Parathyroid adenoma (tissue), 2 donors: ENCODE data around the gene PLD4.

ENCODE experiments used
- H2AFZ ChIP-seq: fragments of 300-600 bp; sonication (generic); one replicate; pipeline ENCODE4 v1.7.0; 2017; ENCODE audit warnings: antibody characterized with exemption, mild to moderate bottlenecking
- H3K27ac ChIP-seq: fragments of 300-600 bp; sonication (generic); one replicate; pipeline ENCODE4 v1.7.0; 2017
- H3K27me3 ChIP-seq: fragments of 300-600 bp; sonication (generic); one replicate; pipeline ENCODE4 v1.7.0; 2017; ENCODE audit warnings: low read length; ENCODE audit not compliant: control insufficient read depth, insufficient read depth
- H3K36me3 ChIP-seq: fragments of 300-600 bp; sonication (generic); one replicate; pipeline ENCODE4 v1.7.0; 2017; ENCODE audit warnings: low read length; ENCODE audit not compliant: control insufficient read depth, insufficient read depth
- H3K4me1 ChIP-seq: fragments of 300-600 bp; sonication (generic); one replicate; pipeline ENCODE4 v1.7.0; 2017; ENCODE audit warnings: control low read depth
- H3K4me2 ChIP-seq: fragments of 300-600 bp; sonication (generic); one replicate; pipeline ENCODE4 v1.7.0; 2017; ENCODE audit warnings: low read length
- H3K4me3 ChIP-seq: fragments of 300-600 bp; sonication (generic); one replicate; pipeline ENCODE4 v1.7.0; 2017; ENCODE audit warnings: low read depth, low read length
- H3K79me2 ChIP-seq: fragments of 300-600 bp; sonication (generic); one replicate; pipeline ENCODE4 v1.7.0; 2017; ENCODE audit warnings: control low read depth
- H3K9ac ChIP-seq: fragments of 300-600 bp; sonication (generic); one replicate; pipeline ENCODE4 v1.7.0; 2017; ENCODE audit warnings: mild to moderate bottlenecking
- H3K9me3 ChIP-seq: fragments of 300-600 bp; sonication (generic); one replicate; pipeline ENCODE4 v1.7.0; 2017; ENCODE audit warnings: low read length; ENCODE audit not compliant: control insufficient read depth
- CTCF ChIP-seq: fragments of 300-600 bp; sonication (generic); IDR thresholded peaks from one replicate; pipeline ENCODE4 v1.7.0; 2017; ENCODE audit warnings: antibody characterized with exemption, mild to moderate bottlenecking
- donor health status: primary hyperparathyroidism.

The PLD4 gene

GRCh38 chr14:104879983-104880565, 44.6 kb upstream of the PLD4 start:
- Histone ChIP-seq H3K4me2 (no peak overlapping the region), H3K9ac (no peak overlapping the region), H3K4me1 (no peaks in the 10 kb centered on the region), H3K4me3 (no peak overlapping the region), H3K79me2 (peaks cover 4% of the 10 kb centered on the region), H3K9me3 (no peaks in the 10 kb centered on the region), H3K27me3 (no peaks in the 10 kb centered on the region), H3K36me3 (no peaks in the 10 kb centered on the region), H2AFZ (no peak overlapping the region), H3K27ac (no peak overlapping the region)
- TF ChIP-seq CTCF = no peak

GRCh38 chr14:104880584-104881210, 44.0 kb upstream of the PLD4 start:
- Histone ChIP-seq H3K9me3 (no peaks in the 10 kb centered on the region), H3K27me3 (no peaks in the 10 kb centered on the region), H3K79me2 (no peaks in the 10 kb centered on the region), H3K4me1 (no peaks in the 10 kb centered on the region), H3K27ac (no peak overlapping the region), H3K9ac (no peak overlapping the region), H2AFZ (no peak overlapping the region), H3K4me2 (no peak overlapping the region), H3K36me3 (no peaks in the 10 kb centered on the region), H3K4me3 (no peak overlapping the region)
- TF ChIP-seq CTCF = no peak

- no peak overlapping the region for H3K9ac ChIP-seq
- no peaks in the 10 kb centered on the region for H3K79me2 ChIP-seq
- no peaks in the 10 kb centered on the region for H3K9me3 ChIP-seq
- no peaks in the 10 kb centered on the region for H3K4me1 ChIP-seq
- TF ChIP-seq CTCF = no peak
- no peak overlapping the region for H3K4me3 ChIP-seq
- H3K4me2 ChIP-seq = no peak overlapping the region
- H3K36me3 ChIP-seq = no peaks in the 10 kb centered on the region
- no peak overlapping the region for H3K27ac ChIP-seq
- H2AFZ ChIP-seq = no peak overlapping the region
- H3K27me3 ChIP-seq = no peaks in the 10 kb centered on the region
Measured at GRCh38 chr14:104881369-104881979, 43.2 kb upstream of the PLD4 start.

- H3K9me3 ChIP-seq = no peaks in the 10 kb centered on the region
- H3K27me3 ChIP-seq = no peaks in the 10 kb centered on the region
- TF ChIP-seq CTCF = no peak
- H3K36me3 ChIP-seq = no peaks in the 10 kb centered on the region
- H3K79me2 ChIP-seq = no peaks in the 10 kb centered on the region
- H3K27ac ChIP-seq = no peak overlapping the region
- H3K4me3 ChIP-seq = no peak overlapping the region
- no peak overlapping the region for H3K9ac ChIP-seq
- H3K4me2 ChIP-seq = no peak overlapping the region
- no peaks in the 10 kb centered on the region for H3K4me1 ChIP-seq
- no peak overlapping the region for H2AFZ ChIP-seq
Measured at GRCh38 chr14:104882325-104882973, 42.2 kb upstream of the PLD4 start.
